Smooth muscle cell (in vitro differentiated cells): Measurements from ENCODE around the gene ECPAS. TPM values are rescaled to one million over a fixed set of nuclear protein-coding genes. Genes with fewer than 3 reads are reported as not detected.

Experiments
- DNase-seq: peaks from one replicate; lab custom pipeline; 2025; ENCODE audit not compliant: unreplicated experiment; lab: John Stamatoyannopoulos, UW
- H2AFZ ChIP-seq: fragments of 200-600 bp; sonication (generic); 2 replicates; pipeline ENCODE4 v1.6.0; 2016; ENCODE audit warnings: antibody characterized with exemption, low read depth, mild to moderate bottlenecking
- H3F3A ChIP-seq: fragments of 200-600 bp; sonication (generic); 2 replicates; pipeline ENCODE4 v1.6.0; 2017; ENCODE audit warnings: antibody characterized with exemption, low read depth
- H3K27ac ChIP-seq: fragments of 200-600 bp; sonication (generic); 2 replicates; pipeline ENCODE4 v1.5.1; 2016; ENCODE audit warnings: low read depth, mild to moderate bottlenecking
- H3K27me3 ChIP-seq: fragments of 200-600 bp; sonication (generic); 2 replicates; pipeline ENCODE4 v1.6.1; 2016; ENCODE audit warnings: low read depth, mild to moderate bottlenecking
- H3K36me3 ChIP-seq: fragments of 200-600 bp; sonication (generic); 2 replicates; pipeline ENCODE4 v1.5.1; 2016; ENCODE audit warnings: low read depth
- H3K4me1 ChIP-seq: fragments of 200-600 bp; sonication (generic); 2 replicates; pipeline ENCODE4 v1.5.1; 2016; ENCODE audit warnings: low read depth
- H3K4me2 ChIP-seq: fragments of 200-600 bp; sonication (generic); 2 replicates; pipeline ENCODE4 v1.6.0; 2016; ENCODE audit warnings: mild to moderate bottlenecking
- H3K4me3 ChIP-seq: fragments of 200-600 bp; sonication (generic); 2 replicates; pipeline ENCODE4 v1.5.1; 2016; ENCODE audit warnings: mild to moderate bottlenecking
- H3K79me2 ChIP-seq: fragments of 200-600 bp; sonication (generic); 2 replicates; pipeline ENCODE4 v1.6.0; 2016; ENCODE audit warnings: low read depth, mild to moderate bottlenecking
- H3K9ac ChIP-seq: fragments of 200-600 bp; sonication (generic); 2 replicates; pipeline ENCODE4 v1.6.0; 2016; ENCODE audit warnings: low read depth
- H3K9me3 ChIP-seq: fragments of 200-600 bp; sonication (generic); replicated peaks from 2 replicates; pipeline ENCODE4 v1.5.1; 2016; ENCODE audit warnings: low read depth
- H4K20me1 ChIP-seq: fragments of 200-600 bp; sonication (generic); 2 replicates; pipeline ENCODE4 v1.6.0; 2016; ENCODE audit warnings: low read depth
- whole genome bisulfite sequencing: methylation state at CpG from one replicate; pipeline ENCODE4 v1.1.7; 2016; ENCODE audit warnings: low lambda C conversion rate; 5-methylcytosine and 5-hydroxymethylcytosine counted together
- polyA plus RNA-seq: library from polyadenylated mRNA; unstranded; fragments of >200 nt; fragmentation: Nextera tagmentation; extraction: Ambion mirVana; gene quantifications from 2 replicates; pipeline ENCODE4 v1.2.1, GENCODE V29; 2016
- total RNA-seq: library from RNA; depleted of rRNA; stranded (reverse); fragments of >200 nt; gene quantifications from 2 replicates; pipeline ENCODE4 v1.2.3, GENCODE V29; 2014
- TF ChIP-seq, protein P1 (sequence below): fragments of 200-600 bp; sonication (generic); IDR thresholded peaks from 2 replicates; pipeline ENCODE4 v1.5.1; 2017; ENCODE audit warnings: borderline replicate concordance, mild to moderate bottlenecking, antibody characterized with exemption; ENCODE audit not compliant: insufficient read depth, poor library complexity, severe bottlenecking

Gene ECPAS
- total and polyA plus RNA-seq, 2 experiments from 2014 or later, result 24.1 to 53.7 TPM

DNA sequence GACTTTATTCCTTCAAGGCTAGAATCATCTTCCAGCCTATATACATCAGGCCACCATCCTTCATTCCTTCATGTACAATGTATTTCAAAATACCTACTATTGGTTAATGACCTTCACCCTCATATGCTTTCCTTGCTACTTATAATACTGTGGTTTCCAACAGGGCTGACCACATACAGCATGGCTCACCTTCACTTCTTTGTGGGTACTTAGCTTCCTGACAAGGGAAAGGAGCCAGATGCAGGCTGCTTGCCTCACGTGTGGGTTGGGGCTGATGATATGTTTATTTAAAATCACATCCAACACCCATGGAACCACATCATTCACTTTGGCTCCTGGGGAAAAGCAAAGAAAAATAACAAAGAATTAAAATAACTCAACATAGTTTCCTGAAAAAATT lies 90.2 kb downstream of the ECPAS start:
- Histone ChIP-seq H4K20me1 (peaks cover 3% of the 10 kb centered on the region), H3K79me2 (no peaks in the 10 kb centered on the region), H3F3A (no peaks in the 10 kb centered on the region), H3K4me3 (no peak overlapping the region), H3K36me3 (peaks cover 39% of the 10 kb centered on the region), H3K4me2 (no peak overlapping the region), H3K27ac (no peak overlapping the region), H3K9ac (no peak overlapping the region), H3K4me1 (no peaks in the 10 kb centered on the region), H2AFZ (no peak overlapping the region), H3K9me3 (no peaks in the 10 kb centered on the region), H3K27me3 (no peaks in the 10 kb centered on the region)
- DNase-seq, result no peak
- TF ChIP-seq, protein P1, sequence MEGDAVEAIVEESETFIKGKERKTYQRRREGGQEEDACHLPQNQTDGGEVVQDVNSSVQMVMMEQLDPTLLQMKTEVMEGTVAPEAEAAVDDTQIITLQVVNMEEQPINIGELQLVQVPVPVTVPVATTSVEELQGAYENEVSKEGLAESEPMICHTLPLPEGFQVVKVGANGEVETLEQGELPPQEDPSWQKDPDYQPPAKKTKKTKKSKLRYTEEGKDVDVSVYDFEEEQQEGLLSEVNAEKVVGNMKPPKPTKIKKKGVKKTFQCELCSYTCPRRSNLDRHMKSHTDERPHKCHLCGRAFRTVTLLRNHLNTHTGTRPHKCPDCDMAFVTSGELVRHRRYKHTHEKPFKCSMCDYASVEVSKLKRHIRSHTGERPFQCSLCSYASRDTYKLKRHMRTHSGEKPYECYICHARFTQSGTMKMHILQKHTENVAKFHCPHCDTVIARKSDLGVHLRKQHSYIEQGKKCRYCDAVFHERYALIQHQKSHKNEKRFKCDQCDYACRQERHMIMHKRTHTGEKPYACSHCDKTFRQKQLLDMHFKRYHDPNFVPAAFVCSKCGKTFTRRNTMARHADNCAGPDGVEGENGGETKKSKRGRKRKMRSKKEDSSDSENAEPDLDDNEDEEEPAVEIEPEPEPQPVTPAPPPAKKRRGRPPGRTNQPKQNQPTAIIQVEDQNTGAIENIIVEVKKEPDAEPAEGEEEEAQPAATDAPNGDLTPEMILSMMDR, result no peak
- 86% methylated on average over 1 of the region's 1 CpG for WGBS

DNA sequence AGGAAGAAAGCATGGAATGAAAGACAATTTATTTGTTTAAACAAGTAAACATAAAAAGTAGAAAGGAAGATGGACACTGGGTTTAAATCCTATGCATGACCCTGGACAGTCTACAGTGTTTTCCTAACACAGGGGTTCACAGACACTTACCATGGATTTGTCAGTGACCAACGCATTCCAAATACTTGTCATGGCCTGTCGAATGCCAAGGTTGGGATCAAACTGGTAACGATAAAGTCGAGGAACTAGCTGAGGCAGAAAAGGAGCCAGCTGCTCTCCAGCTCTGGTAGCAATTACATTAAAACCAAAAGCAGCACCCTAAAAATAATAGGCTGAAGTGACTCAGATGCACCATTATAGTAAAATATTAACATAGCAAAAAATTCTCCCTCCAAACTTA lies 94.8 kb downstream of the ECPAS start:
- Histone ChIP-seq H3F3A (no peaks in the 10 kb centered on the region), H3K9ac (no peak overlapping the region), H3K36me3 (peaks cover 33% of the 10 kb centered on the region), H2AFZ (no peak overlapping the region), H3K27me3 (no peaks in the 10 kb centered on the region), H3K4me3 (no peak overlapping the region), H3K4me2 (no peak overlapping the region), H3K79me2 (no peaks in the 10 kb centered on the region), H3K27ac (no peak overlapping the region), H3K9me3 (no peaks in the 10 kb centered on the region), H3K4me1 (no peaks in the 10 kb centered on the region), H4K20me1 (no peaks in the 10 kb centered on the region)
- TF ChIP-seq, protein P1, result no peak
- DNase-seq, result no peak
- 92% methylated on average over 4 of the region's 4 CpGs for WGBS

DNA sequence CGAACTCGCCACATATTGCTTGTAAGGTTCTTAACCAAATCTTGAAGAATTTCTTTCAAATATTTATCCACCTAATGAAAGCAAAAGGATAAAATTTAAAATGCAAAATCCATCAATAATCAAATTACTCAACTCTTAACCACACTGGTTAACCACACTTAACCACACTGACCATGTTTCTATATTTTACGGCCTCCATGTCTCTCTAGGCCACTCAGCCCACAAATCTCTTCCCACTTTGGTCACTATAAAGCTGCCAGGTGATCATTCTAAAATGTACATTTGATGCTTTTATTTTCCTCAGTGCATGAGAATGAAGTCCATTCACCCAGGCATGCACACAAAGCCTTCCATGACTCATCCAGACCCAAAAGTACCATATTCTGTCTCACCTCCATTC lies 97.8 kb downstream of the ECPAS start:
- 85% methylated on average over 3 of the region's 3 CpGs for WGBS

DNA sequence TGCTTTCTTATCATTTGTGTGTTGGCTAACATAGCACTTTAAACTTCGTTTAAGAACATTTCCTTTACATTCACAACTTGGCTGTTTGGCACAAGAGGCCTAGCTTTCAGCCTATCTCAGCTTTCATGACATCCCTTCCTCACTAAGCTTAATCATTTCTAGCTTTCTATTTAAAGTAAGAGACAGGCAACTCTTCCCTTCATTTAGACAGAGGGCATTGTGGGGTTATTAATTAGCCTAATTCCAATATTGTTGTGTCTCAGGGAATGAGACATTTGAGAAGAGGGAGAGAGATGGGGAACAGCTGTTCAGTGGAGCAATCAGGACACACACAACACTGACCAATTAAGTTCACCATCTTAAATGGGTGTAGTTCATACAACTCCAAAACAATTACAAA lies 103.2 kb downstream of the ECPAS start:
- H3K27ac ChIP-seq, result no peak overlapping the region
- H3K9me3 ChIP-seq, result no peaks in the 10 kb centered on the region
- H4K20me1 ChIP-seq, result no peaks in the 10 kb centered on the region
- no peak for DNase-seq
- H3F3A ChIP-seq, result no peaks in the 10 kb centered on the region
- no peak overlapping the region for H3K4me3 ChIP-seq
- peaks cover 32% of the 10 kb centered on the region for H3K36me3 ChIP-seq
- H3K4me1 ChIP-seq, result no peaks in the 10 kb centered on the region
- no peak overlapping the region for H3K9ac ChIP-seq
- TF ChIP-seq, protein P1, result no peak
- H3K27me3 ChIP-seq, result no peaks in the 10 kb centered on the region
- H2AFZ ChIP-seq, result no peak overlapping the region
- H3K4me2 ChIP-seq, result no peak overlapping the region
- 70% methylated on average over 1 of the region's 1 CpG for WGBS
- no peaks in the 10 kb centered on the region for H3K79me2 ChIP-seq

More for the DNA sequence above, 97.8 kb downstream of the ECPAS start:
- Histone ChIP-seq H3F3A (no peaks in the 10 kb centered on the region), H3K79me2 (no peaks in the 10 kb centered on the region), H4K20me1 (no peaks in the 10 kb centered on the region), H3K27ac (no peak overlapping the region), H2AFZ (no peak overlapping the region), H3K27me3 (no peaks in the 10 kb centered on the region), H3K4me1 (no peaks in the 10 kb centered on the region), H3K4me3 (no peak overlapping the region), H3K9me3 (no peaks in the 10 kb centered on the region), H3K9ac (no peak overlapping the region), H3K4me2 (no peak overlapping the region), H3K36me3 (peaks cover 27% of the 10 kb centered on the region)
- TF ChIP-seq, protein P1, result no peak
- DNase-seq, result no peak
